Measurements from ENCODE around the gene RUNX1. TPM values are rescaled to one million over a fixed set of nuclear protein-coding genes. Genes with fewer than 3 reads are reported as not detected.

Gene RUNX1
- total and polyA plus RNA-seq, 2 of the 13 experiments (the other 11 are each of a cell fraction or from before 2014, with no cell fraction given): 5.4 to 6.4 TPM

GRCh38 chr21:34754690-34755647 is 294.1 kb downstream of the RUNX1 start:
- H2AFZ ChIP-seq (ENCODE audit: low read length): no peak overlapping the region
- DNase-seq (ENCODE audit: low spot score): no peak
- H3K4me3 ChIP-seq (replicated peaks in 1 of 3; ENCODE audit: insufficient read depth in 1 of 3, low read depth in 2 of 3, low read length in 3 of 3): no peak overlapping the region
- H3K36me3 ChIP-seq (replicated peaks in 1 of 2; ENCODE audit: control insufficient read depth in 1 of 2, insufficient read depth in 2 of 2, low read length in 2 of 2): no peaks in the 10 kb centered on the region
- no peak overlapping the region for H3K27ac ChIP-seq (ENCODE audit: extremely low read length, insufficient read depth, low read length)
- intact Hi-C loops (cut with micrococcal nuclease; ENCODE audit: unreplicated experiment) (no loop called here), in situ Hi-C loops (cut with HindIII; ENCODE audit: extremely low pct_ligation_motif_present, low pct_unique_long_range_greater_than_20kb) (no loop called here)
- BruUV-seq (replicated peaks): no TSS peak
- H3K4me2 ChIP-seq (ENCODE audit: low read depth, low read length): no peak overlapping the region
- no peaks in the 10 kb centered on the region for H4K20me1 ChIP-seq (ENCODE audit: insufficient read depth, low read length)
- TF ChIP-seq, protein P1, sequence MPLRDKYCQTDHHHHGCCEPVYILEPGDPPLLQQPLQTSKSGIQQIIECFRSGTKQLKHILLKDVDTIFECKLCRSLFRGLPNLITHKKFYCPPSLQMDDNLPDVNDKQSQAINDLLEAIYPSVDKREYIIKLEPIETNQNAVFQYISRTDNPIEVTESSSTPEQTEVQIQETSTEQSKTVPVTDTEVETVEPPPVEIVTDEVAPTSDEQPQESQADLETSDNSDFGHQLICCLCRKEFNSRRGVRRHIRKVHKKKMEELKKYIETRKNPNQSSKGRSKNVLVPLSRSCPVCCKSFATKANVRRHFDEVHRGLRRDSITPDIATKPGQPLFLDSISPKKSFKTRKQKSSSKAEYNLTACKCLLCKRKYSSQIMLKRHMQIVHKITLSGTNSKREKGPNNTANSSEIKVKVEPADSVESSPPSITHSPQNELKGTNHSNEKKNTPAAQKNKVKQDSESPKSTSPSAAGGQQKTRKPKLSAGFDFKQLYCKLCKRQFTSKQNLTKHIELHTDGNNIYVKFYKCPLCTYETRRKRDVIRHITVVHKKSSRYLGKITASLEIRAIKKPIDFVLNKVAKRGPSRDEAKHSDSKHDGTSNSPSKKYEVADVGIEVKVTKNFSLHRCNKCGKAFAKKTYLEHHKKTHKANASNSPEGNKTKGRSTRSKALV (CRISPR knock-in tag; IDR thresholded peaks at IDR 0.05): no peak
- TF ChIP-seq ZBTB8A (CRISPR knock-in tag; IDR thresholded peaks at IDR 0.05; ENCODE audit: borderline replicate concordance, low read depth) (no peak), ZNF446 (CRISPR knock-in tag; IDR thresholded peaks at IDR 0.05) (no peak), MEIS1 (CRISPR knock-in tag; IDR thresholded peaks at IDR 0.05; ENCODE audit: borderline replicate concordance) (no peak), PHF8 (CRISPR knock-in tag; IDR thresholded peaks at IDR 0.05) (no peak)
- TF ChIP-seq, protein P2, sequence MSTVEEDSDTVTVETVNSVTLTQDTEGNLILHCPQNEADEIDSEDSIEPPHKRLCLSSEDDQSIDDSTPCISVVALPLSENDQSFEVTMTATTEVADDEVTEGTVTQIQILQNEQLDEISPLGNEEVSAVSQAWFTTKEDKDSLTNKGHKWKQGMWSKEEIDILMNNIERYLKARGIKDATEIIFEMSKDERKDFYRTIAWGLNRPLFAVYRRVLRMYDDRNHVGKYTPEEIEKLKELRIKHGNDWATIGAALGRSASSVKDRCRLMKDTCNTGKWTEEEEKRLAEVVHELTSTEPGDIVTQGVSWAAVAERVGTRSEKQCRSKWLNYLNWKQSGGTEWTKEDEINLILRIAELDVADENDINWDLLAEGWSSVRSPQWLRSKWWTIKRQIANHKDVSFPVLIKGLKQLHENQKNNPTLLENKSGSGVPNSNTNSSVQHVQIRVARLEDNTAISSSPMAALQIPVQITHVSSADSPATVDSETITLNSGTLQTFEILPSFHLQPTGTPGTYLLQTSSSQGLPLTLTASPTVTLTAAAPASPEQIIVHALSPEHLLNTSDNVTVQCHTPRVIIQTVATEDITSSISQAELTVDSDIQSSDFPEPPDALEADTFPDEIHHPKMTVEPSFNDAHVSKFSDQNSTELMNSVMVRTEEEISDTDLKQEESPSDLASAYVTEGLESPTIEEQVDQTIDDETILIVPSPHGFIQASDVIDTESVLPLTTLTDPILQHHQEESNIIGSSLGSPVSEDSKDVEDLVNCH (CRISPR knock-in tag; IDR thresholded peaks at IDR 0.05): no peak
- TF ChIP-seq, protein P3, sequence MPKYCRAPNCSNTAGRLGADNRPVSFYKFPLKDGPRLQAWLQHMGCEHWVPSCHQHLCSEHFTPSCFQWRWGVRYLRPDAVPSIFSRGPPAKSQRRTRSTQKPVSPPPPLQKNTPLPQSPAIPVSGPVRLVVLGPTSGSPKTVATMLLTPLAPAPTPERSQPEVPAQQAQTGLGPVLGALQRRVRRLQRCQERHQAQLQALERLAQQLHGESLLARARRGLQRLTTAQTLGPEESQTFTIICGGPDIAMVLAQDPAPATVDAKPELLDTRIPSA (CRISPR knock-in tag; IDR thresholded peaks at IDR 0.05; ENCODE audit: borderline replicate concordance): no peak
- no peaks in the 10 kb centered on the region for H3K9me3 ChIP-seq (ENCODE audit: low read length)
- H3K79me2 ChIP-seq (ENCODE audit: insufficient read depth, low read length): no peaks in the 10 kb centered on the region
- no peaks in the 10 kb centered on the region for H3K27me3 ChIP-seq (ENCODE audit: control insufficient read depth in 1 of 2, insufficient read depth in 2 of 2, low read length in 2 of 2)
- FAIRE-seq: no peak
- no peak for ATAC-seq
- 83% methylated on average over 19 of the region's 19 CpGs for WGBS (ENCODE audit: low lambda C conversion rate)
- ChIA-PET CTCF (ENCODE audit: low intra/inter-chr PET ratio, low total read pairs) (no interaction called here), POLR2A (interaction anchor here (1.4 to 1.5 kb wide), 2 partner anchors 9 to 133 kb away, joined by 3 to 5 read pairs; no protein-coding TSS in a partner anchor)
- H3K9ac ChIP-seq (ENCODE audit: insufficient read depth, low read depth, low read length): no peak overlapping the region
- peaks cover 27% of the 10 kb centered on the region for H3K4me1 ChIP-seq (ENCODE audit: insufficient read depth, low read length)

Data from HepG2 (cell line).